Skeletal muscle satellite cell (primary cell): ENCODE measurements around the gene ADAM23.
A peak's percentile ranks its signal among the peaks of the same experiment; 100 is the strongest.

Experiments used
- H3K27me3 ChIP-seq: 2 replicates; pipeline ENCODE4 v1.7.0; 2013; ENCODE audit warnings: low read length; ENCODE audit not compliant: control insufficient read depth, insufficient read depth
- H3K36me3 ChIP-seq: 2 replicates; pipeline ENCODE4 v1.7.0; 2013; ENCODE audit warnings: mild to moderate bottlenecking, control low read depth, low read length; ENCODE audit not compliant: insufficient read depth
- H3K4me1 ChIP-seq: 2 replicates; pipeline ENCODE4 v1.7.0; 2013; ENCODE audit warnings: low read length; ENCODE audit not compliant: control insufficient read depth, insufficient read depth
- H3K4me2 ChIP-seq: 2 replicates; pipeline ENCODE4 v1.7.0; 2013; ENCODE audit warnings: mild to moderate bottlenecking, low read length
- H3K4me3 ChIP-seq: 2 replicates; pipeline ENCODE4 v1.7.0; 2013; ENCODE audit warnings: low read length
- H3K9ac ChIP-seq: 2 replicates; pipeline ENCODE4 v1.7.0; 2013; ENCODE audit warnings: mild to moderate bottlenecking, low read depth, low read length, moderate library complexity
- H3K9me3 ChIP-seq: replicated peaks from 2 replicates; pipeline ENCODE4 v1.7.0; 2013; ENCODE audit warnings: mild to moderate bottlenecking, control low read depth, low read length

Gene ADAM23

DNA sequence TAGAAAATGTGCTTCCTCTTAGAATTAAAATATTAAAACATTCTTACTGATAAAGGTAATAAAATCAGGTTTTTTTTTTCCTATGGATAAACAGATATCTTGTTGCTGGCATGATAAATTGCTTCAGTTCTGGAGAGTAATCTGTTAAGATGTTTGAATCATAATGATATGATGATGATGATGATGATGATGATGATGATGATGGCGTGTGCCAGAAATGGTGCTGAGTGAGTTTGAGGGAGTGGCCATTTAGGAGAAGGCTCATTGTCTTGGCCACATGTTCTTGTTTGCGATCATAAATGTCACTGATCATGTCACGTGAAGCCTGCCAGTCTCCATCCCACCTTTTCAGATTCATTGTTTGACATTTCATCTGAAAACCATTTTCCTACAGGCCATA lies 35.0 kb downstream of the ADAM23 start:
- Histone ChIP-seq H3K4me1 (peaks cover 40% of the 10 kb centered on the region), H3K9ac (no peak overlapping the region), H3K36me3 (no peaks in the 10 kb centered on the region), H3K4me2 (peak overlapping the region; percentile 26), H3K9me3 (no peaks in the 10 kb centered on the region), H3K27me3 (no peaks in the 10 kb centered on the region), H3K4me3 (no peak overlapping the region)

DNA sequence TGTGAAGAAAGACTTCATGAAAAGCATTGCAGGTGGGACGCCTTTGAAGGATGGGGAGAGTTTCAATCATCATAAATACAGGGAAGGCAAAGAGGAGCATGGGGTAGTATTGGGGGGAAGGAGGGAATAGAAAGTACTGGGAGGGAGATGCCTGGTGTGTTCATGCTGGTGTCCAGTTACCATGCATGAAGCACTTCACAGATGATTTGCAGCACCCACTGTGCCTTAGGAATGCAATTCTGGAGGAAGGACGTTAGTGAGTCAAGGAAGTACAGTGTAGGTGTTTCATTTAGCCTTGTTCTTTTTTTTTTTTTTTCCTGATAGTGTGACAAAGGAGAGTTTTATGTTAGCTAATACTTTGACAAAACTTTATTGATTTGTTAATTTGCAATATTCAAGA lies 36.8 kb downstream of the ADAM23 start:
- Histone ChIP-seq H3K27me3 (no peaks in the 10 kb centered on the region), H3K9ac (no peak overlapping the region), H3K4me3 (no peak overlapping the region), H3K9me3 (no peaks in the 10 kb centered on the region), H3K4me2 (peak overlapping the region; percentile 48), H3K4me1 (peaks cover 40% of the 10 kb centered on the region), H3K36me3 (no peaks in the 10 kb centered on the region)

DNA sequence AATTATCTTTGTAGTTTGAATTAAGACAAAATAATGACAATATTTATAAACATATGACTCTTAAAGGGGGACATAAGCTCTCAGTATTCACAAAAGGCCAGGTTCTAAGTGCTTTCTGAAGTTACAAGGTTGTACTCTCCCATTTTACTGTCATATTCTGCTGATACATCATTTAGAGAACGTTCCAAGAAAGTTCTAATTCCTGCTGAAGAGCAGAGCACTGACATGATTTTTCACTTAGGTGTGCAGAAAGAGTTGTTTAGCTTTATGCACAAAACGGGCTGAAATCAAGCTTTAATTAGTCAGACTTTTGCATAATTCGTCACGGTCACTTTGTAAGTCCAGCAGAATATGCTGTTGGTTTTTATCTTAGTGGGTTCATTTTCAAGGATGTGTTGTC lies 37.3 kb downstream of the ADAM23 start:
- no peak overlapping the region for H3K4me2 ChIP-seq
- no peaks in the 10 kb centered on the region for H3K36me3 ChIP-seq
- peaks cover 40% of the 10 kb centered on the region for H3K4me1 ChIP-seq
- H3K27me3 ChIP-seq = no peaks in the 10 kb centered on the region
- H3K4me3 ChIP-seq = no peak overlapping the region
- no peak overlapping the region for H3K9ac ChIP-seq
- no peaks in the 10 kb centered on the region for H3K9me3 ChIP-seq

DNA sequence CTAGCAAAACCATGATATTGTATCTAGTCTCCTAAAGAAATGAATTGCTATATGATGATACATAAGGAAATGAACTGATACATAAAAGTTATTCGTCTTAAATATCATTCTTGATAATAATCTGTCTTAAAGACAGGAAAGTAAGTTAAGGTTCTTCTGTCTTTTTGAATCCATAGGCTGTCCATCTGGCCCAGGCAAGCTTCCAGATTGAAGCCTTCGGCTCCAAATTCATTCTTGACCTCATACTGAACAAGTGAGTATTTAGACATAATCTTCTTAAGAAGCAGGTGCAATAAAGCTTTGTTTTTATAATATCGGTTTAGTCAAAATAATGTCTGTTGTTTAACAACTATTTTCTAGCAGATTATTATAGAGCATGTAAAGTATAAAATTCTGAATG lies 37.7 kb downstream of the ADAM23 start:
- H3K4me2 ChIP-seq = no peak overlapping the region
- H3K4me3 ChIP-seq = no peak overlapping the region
- no peak overlapping the region for H3K9ac ChIP-seq
- peaks cover 40% of the 10 kb centered on the region for H3K4me1 ChIP-seq
- H3K9me3 ChIP-seq = no peaks in the 10 kb centered on the region
- no peaks in the 10 kb centered on the region for H3K36me3 ChIP-seq
- no peaks in the 10 kb centered on the region for H3K27me3 ChIP-seq

DNA sequence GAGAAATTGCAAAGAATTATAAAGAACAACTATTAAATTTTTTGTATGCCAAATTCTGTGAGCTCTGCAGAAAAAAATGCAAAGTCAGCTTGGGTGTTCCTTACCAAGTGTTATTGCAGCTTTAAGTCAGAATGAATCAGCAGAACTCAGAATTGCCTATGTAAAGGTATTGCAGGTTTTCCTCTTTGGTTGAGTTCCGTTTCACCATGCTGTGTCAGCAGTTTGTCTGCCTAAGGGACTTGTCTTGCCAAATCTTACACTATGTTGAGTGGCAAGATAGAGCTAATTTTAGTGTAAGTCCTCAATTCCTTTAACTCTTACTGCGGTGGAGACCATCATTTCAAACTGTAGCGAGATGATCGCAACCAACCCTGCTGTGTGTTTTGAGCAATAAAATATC lies 38.8 kb downstream of the ADAM23 start:
- no peak overlapping the region for H3K4me2 ChIP-seq
- no peaks in the 10 kb centered on the region for H3K9me3 ChIP-seq
- H3K4me1 ChIP-seq = peaks cover 31% of the 10 kb centered on the region
- no peak overlapping the region for H3K9ac ChIP-seq
- H3K27me3 ChIP-seq = no peaks in the 10 kb centered on the region
- no peak overlapping the region for H3K4me3 ChIP-seq
- no peaks in the 10 kb centered on the region for H3K36me3 ChIP-seq

DNA sequence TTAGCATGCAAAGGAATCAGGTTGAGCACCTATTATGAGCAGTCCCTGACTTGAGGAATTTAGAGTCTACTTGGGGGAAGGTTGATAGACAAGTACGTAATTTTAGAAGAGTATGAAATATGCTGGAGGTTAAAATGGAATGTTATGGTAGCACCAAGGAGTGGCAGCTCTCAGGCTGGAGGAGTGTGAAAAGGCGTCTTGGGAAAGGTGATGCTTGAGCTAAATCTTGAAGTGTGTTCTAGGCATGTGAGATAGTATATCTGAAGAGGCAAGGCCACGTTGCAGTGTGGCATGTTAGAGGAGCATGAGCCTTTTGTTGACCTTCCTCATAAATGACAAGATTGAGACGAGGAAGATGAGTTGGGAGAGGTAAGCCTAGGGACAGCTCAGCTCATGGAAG lies 39.3 kb downstream of the ADAM23 start:
- no peak overlapping the region for H3K4me2 ChIP-seq

DNA sequence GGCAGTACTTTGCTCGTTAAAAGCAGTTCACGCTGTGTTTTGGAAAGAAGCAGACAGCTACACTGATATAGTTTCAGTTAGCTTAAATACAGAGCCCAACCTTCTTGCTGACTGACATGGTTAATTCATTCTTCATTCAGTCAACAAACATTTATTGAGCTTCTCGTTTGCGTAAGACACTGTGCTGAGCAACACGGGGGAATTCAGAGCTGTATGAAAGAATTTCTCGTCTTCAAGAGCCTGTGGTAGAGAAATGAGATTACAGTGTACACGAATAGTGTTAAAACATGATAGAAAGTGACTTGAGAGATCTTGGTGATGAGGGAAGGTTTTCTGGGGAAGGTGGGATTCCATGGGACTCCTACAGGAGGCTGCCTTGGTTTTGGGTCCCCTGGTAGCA lies 44.7 kb downstream of the ADAM23 start:
- no peaks in the 10 kb centered on the region for H3K27me3 ChIP-seq
- H3K4me2 ChIP-seq = no peak overlapping the region
- H3K9ac ChIP-seq = no peak overlapping the region
- H3K9me3 ChIP-seq = no peaks in the 10 kb centered on the region
- H3K4me1 ChIP-seq = peaks cover 3% of the 10 kb centered on the region
- H3K4me3 ChIP-seq = no peak overlapping the region
- H3K36me3 ChIP-seq = no peaks in the 10 kb centered on the region

More for the DNA sequence above, 39.3 kb downstream of the ADAM23 start:
- H3K9ac ChIP-seq = no peak overlapping the region
- H3K36me3 ChIP-seq = no peaks in the 10 kb centered on the region
- H3K4me3 ChIP-seq = no peak overlapping the region
- H3K4me1 ChIP-seq = peaks cover 28% of the 10 kb centered on the region
- no peaks in the 10 kb centered on the region for H3K9me3 ChIP-seq
- H3K27me3 ChIP-seq = no peaks in the 10 kb centered on the region

DNA sequence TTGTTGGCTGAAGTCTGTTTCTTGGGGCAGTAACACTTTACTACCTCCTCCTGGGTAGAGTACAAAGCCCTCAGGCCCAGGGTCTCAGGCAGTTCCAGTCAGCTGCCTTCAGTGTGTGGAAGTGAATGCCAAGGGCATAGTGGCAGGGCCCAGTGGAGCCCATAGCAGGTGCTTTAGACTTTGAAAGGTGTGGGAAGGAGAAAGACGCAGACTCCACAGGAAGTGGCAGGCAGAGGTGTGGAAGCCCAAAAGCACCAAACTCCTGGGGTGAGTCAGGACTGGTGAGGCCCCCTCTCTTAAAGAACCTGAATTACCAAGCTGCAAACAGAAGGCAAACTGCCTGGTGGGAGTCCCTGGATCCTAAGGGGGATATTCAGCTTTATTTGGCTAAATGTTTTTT lies 45.3 kb downstream of the ADAM23 start:
- peaks cover 3% of the 10 kb centered on the region for H3K4me1 ChIP-seq
- H3K36me3 ChIP-seq = no peaks in the 10 kb centered on the region
- H3K9me3 ChIP-seq = no peaks in the 10 kb centered on the region
- H3K9ac ChIP-seq = no peak overlapping the region
- H3K4me3 ChIP-seq = no peak overlapping the region
- H3K4me2 ChIP-seq = no peak overlapping the region
- H3K27me3 ChIP-seq = no peaks in the 10 kb centered on the region

DNA sequence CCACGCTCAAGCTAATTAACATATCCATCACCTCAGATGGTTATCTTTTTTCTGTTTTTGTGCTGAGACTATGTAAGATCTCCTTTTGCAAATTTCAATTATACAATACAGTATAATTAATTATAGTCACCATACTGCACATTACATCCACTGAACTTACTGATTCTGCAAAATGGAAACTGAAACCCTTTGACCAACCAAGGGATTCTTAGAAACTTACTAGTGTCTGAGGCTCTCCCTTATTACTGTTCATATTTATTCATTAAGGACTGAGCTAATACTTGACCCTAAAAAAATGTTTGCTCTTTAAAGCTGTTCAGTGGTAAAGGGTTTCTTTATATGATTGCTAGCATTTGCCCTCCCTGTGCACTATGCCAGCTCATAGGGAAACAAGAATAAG lies 50.7 kb downstream of the ADAM23 start:
- no peak overlapping the region for H3K9ac ChIP-seq
- no peak overlapping the region for H3K4me3 ChIP-seq
- no peaks in the 10 kb centered on the region for H3K9me3 ChIP-seq
- H3K27me3 ChIP-seq = no peaks in the 10 kb centered on the region
- peaks cover 3% of the 10 kb centered on the region for H3K4me1 ChIP-seq
- no peak overlapping the region for H3K4me2 ChIP-seq
- H3K36me3 ChIP-seq = no peaks in the 10 kb centered on the region

DNA sequence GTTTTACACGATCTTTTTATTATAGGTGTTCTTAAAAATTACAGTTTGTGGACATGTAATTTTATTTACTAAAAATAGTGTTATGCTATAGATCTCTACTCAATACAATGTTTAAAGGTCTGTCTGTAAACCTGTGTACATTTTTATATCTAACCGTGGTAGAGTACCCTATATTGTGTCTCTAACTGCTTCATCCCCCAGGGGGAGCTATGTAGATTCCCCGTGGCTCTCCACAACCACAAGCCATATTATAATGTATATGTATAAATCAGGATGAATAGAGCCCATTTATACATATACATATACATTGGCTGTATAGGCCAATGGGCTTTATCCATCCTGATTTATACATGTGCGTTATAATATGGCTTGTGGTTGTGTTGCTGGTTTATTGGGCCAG lies 59.4 kb downstream of the ADAM23 start:
- H3K9ac ChIP-seq = no peak overlapping the region
- H3K27me3 ChIP-seq = no peaks in the 10 kb centered on the region
- H3K4me2 ChIP-seq = no peak overlapping the region
- no peaks in the 10 kb centered on the region for H3K9me3 ChIP-seq
- H3K4me3 ChIP-seq = no peak overlapping the region
- H3K4me1 ChIP-seq = no peaks in the 10 kb centered on the region
- H3K36me3 ChIP-seq = no peaks in the 10 kb centered on the region

DNA sequence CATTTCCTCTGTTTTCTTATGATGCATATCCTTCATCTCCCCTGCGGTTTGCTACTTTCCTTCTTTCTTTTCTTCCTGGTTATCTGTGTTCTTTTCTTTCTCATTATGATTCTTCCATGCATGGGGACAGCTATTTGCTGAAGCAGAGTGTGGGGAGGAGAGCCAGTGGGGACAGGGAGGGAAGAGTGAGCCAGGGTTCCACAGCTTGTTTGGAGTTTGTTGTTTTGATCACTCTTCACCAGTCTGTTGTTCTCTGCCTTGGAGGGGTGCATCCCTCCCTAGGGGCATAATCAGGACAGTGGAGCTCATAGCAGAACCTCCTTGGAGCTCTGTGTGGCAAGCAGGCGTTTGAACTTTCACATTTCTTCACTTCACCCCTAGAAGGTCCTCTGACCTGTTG lies 68.0 kb downstream of the ADAM23 start:
- H3K9me3 ChIP-seq = no peaks in the 10 kb centered on the region
- H3K36me3 ChIP-seq = no peaks in the 10 kb centered on the region
- no peak overlapping the region for H3K4me3 ChIP-seq
- H3K4me1 ChIP-seq = no peaks in the 10 kb centered on the region
- H3K9ac ChIP-seq = no peak overlapping the region
- H3K4me2 ChIP-seq = no peak overlapping the region
- H3K27me3 ChIP-seq = no peaks in the 10 kb centered on the region

DNA sequence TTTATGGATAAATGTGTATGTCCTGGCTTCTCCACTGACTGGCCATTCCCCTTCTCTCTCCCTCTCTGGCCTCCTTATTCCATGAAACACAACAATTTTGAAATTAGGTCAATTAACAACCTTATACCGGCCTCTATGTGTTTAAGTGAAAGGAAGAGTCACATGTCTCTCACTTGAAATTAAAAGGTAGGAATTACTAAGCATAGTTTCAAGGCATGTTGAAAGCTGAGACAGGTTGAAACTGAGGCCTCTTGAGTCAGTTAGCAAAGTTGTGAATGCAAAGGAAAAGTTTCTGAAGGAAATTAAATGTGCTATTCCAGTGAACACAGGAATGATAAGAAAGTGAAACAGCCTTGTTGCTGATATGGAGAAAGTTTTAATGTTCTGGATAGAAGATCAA lies 69.7 kb downstream of the ADAM23 start:
- H3K4me2 ChIP-seq = no peak overlapping the region
- no peaks in the 10 kb centered on the region for H3K4me1 ChIP-seq
- H3K9me3 ChIP-seq = no peaks in the 10 kb centered on the region
- no peaks in the 10 kb centered on the region for H3K36me3 ChIP-seq
- H3K9ac ChIP-seq = no peak overlapping the region
- H3K27me3 ChIP-seq = no peaks in the 10 kb centered on the region
- no peak overlapping the region for H3K4me3 ChIP-seq
